ENCODE results near the gene KDSR. TPM values are rescaled to one million over a fixed set of nuclear protein-coding genes. Genes with fewer than 3 reads are reported as not detected.
"Not testable (repeated sequence)": the region's sequence is repeated elsewhere in the genome, so short reads cannot be mapped to it uniquely, and the experiment has no call there.

The KDSR gene
- total RNA-seq, 2 experiments from 2014 or later = 75.2 to 81.5 TPM

DNA sequence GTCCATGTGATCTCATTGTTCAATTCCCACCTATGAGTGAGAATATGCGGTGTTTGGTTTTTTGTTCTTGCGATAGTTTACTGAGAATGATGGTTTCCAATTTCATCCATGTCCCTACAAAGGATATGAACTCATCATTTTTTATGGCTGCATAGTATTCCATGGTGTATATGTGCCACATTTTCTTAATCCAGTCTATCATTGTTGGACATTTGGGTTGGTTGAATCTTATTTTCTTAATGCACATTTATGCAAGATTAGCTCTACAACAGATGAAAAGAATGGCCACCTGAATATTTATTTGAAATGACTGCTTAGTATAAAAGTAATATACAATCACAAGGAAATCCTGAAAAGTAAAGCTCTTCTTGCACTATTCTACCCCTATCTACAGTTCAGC lies 3.6 kb downstream of the KDSR start:
- H3K27ac Mint-ChIP-seq = not testable (repeated sequence)
- intact Hi-C loops (cut with micrococcal nuclease) = loop anchor here (10.0 kb wide), 1 partner anchor 211 kb away; no protein-coding TSS in a partner anchor
- CTCF ChIA-PET = interaction anchor here (0.6 to 2.3 kb wide), 4 partner anchors 39 to 76 kb away, joined by 3 to 6 read pairs (median 4); no protein-coding TSS in a partner anchor

DNA sequence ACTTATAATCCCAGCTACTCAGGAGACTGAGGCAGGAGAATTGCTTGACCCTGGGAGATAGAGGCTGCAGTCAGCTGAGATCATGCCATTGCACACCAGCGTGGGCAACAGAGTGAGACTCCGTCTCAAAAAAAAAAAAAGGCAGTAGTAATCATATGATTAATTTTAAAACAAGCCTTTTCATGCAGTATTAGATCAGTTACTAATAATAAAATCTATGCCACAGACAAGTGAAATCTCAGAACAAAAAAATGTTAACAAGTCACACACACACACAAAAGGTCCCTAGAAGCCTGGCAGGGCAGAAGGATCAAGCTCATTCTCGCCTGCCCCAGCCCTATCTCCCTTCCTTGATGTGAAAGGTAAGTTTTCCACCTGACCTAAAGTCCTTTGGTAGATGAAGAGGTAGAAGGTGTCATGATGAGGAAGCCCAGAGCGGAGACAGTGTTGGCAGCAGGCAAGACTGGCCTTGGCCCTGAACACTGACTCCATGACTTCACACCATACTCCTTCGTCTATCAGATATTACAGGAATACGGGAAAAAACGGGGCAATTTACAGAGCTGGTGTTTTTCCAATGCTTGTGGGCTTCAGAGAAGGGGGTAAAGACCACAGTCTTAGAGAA lies 10.6 kb downstream of the KDSR start:
- DNase-seq = no peak
- no peaks in the 10 kb centered on the region for H3K27me3 Mint-ChIP-seq (ENCODE audit: low read depth)
- H3K36me3 Mint-ChIP-seq (ENCODE audit: low read depth) = peaks cover 38% of the 10 kb centered on the region
- intact Hi-C loops (cut with micrococcal nuclease) = no loop called here
- H3K4me3 Mint-ChIP-seq = no peak overlapping the region
- CTCF ChIA-PET = interaction anchor here (0.5 to 1.7 kb wide), 4 partner anchors 16 to 741 kb away, joined by 4 to 6 read pairs (median 4); no protein-coding TSS in a partner anchor
- H3K4me1 Mint-ChIP-seq (ENCODE audit: low read depth) = no peaks in the 10 kb centered on the region
- H3K27ac Mint-ChIP-seq = no peak overlapping the region
- H3K9me3 Mint-ChIP-seq = no peaks in the 10 kb centered on the region

More for the DNA sequence above, 3.6 kb downstream of the KDSR start:
- DNase-seq; H3K4me3 Mint-ChIP-seq; H3K27me3 Mint-ChIP-seq (ENCODE audit: low read depth); H3K9me3 Mint-ChIP-seq: not testable (repeated sequence)
- H3K36me3 Mint-ChIP-seq (ENCODE audit: low read depth) = peaks cover 31% of the 10 kb centered on the region
- H3K4me1 Mint-ChIP-seq (ENCODE audit: low read depth) = peaks cover 19% of the 10 kb centered on the region

DNA sequence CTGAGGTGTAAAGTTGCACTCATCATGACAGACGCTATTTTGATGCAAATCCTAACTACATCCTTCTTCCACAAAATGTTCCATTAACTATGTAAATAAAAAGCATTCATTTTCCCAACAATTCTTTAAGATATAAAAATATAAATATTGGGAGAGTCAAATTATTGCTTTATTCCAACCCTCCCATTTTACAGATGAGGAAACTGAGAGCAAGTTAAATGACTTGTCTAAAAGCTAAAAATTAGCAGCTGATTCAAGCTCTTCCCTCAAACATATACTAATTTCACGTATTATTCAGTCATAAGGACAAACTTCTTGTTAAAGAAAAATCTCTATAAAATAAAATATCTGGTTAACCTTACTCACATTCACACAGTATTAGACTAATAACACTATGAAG lies 16.8 kb downstream of the KDSR start:
- Mint-ChIP-seq H3K4me3 (no peak overlapping the region), H3K27me3 (ENCODE audit: low read depth) (no peaks in the 10 kb centered on the region), H3K4me1 (ENCODE audit: low read depth) (no peaks in the 10 kb centered on the region), H3K36me3 (ENCODE audit: low read depth) (peaks cover 48% of the 10 kb centered on the region), H3K9me3 (no peaks in the 10 kb centered on the region), H3K27ac (no peak overlapping the region)
- intact Hi-C loops (cut with micrococcal nuclease) = no loop called here
- no peak for DNase-seq
- CTCF ChIA-PET = interaction anchor here (0.8 to 1.2 kb wide), 2 partner anchors 11 to 88 kb away, joined by 5 read pairs; no protein-coding TSS in a partner anchor

DNA sequence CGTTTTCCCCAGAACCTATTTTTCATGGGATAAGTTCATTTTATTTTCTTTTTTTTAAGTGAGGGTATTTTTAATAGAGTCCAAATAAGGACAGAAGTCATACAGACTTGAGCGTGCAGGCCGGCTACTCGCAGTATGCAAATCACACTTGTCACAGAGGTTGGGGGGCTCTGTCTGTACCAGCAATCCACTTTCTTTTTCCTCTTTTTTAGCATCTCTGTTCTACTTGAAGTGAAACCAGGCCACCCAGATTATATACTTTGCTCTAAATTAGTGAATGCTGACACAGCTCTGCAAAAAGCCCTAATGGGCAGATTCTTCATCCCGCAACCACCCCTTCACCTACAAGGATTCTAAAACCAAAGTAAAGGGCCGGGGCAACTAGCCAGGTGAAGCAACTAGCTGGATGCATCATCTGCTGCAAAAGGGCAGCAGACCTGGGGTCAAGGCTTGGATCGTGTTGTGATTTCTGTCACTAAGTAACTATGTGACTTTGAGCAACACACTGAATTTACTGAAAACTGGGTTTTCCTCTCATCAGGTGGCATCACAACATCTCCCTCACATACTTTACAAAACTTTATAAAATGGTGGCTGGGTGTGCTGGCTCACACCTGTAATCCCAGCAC lies 18.4 kb downstream of the KDSR start:
- intact Hi-C loops (cut with micrococcal nuclease) = no loop called here
- no peaks in the 10 kb centered on the region for H3K4me1 Mint-ChIP-seq (ENCODE audit: low read depth)
- no peak overlapping the region for H3K27ac Mint-ChIP-seq
- no peak overlapping the region for H3K4me3 Mint-ChIP-seq
- H3K9me3 Mint-ChIP-seq = no peaks in the 10 kb centered on the region
- CTCF ChIA-PET = interaction anchor here (1.0 to 1.1 kb wide), 2 partner anchors 9 to 91 kb away, joined by 3 read pairs; no protein-coding TSS in a partner anchor
- H3K36me3 Mint-ChIP-seq (ENCODE audit: low read depth) = peaks cover 52% of the 10 kb centered on the region
- no peak for DNase-seq
- H3K27me3 Mint-ChIP-seq (ENCODE audit: low read depth) = no peaks in the 10 kb centered on the region

DNA sequence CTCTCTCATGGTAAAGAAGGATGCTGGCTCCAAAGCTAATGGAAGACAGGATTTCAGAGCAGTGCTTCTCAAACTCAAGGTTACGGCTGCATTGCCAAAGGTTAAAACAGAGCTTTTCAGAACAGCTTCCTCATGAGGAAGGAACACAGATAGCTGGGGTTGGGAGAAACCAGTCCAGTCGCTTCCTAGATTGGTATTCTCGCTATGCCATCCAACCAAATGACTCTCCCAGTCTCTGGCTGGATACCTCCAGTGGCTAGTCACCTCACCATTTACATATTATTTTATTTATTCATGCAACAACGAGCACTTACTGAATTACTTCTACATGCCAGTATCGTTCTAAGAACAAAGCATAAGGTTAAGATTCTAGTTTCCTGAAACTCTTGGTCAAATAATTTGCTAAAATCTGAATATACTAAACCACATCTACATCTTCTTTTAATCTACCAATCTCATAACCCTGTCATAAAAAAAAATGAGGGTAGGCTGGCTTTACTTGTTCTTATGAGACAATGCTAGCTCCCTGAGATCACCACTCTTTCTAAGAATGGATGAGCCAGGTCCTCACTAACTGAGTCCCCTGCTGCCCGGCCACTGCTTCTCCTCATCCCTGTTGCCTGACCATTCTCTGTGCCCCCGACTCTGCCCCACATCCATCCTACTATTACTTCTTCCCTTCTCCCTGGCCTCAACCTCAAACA lies 20.4 kb downstream of the KDSR start:
- CTCF ChIA-PET = interaction anchor here (0.7 to 1.2 kb wide), 2 partner anchors 93 to 223 kb away, joined by 3 to 5 read pairs; no protein-coding TSS in a partner anchor
- Mint-ChIP-seq H3K27ac (no peak overlapping the region), H3K4me3 (no peak overlapping the region), H3K27me3 (ENCODE audit: low read depth) (no peaks in the 10 kb centered on the region), H3K36me3 (ENCODE audit: low read depth) (peaks cover 50% of the 10 kb centered on the region), H3K4me1 (ENCODE audit: low read depth) (no peaks in the 10 kb centered on the region), H3K9me3 (no peaks in the 10 kb centered on the region)
- no peak for DNase-seq
- intact Hi-C loops (cut with micrococcal nuclease) = no loop called here

DNA sequence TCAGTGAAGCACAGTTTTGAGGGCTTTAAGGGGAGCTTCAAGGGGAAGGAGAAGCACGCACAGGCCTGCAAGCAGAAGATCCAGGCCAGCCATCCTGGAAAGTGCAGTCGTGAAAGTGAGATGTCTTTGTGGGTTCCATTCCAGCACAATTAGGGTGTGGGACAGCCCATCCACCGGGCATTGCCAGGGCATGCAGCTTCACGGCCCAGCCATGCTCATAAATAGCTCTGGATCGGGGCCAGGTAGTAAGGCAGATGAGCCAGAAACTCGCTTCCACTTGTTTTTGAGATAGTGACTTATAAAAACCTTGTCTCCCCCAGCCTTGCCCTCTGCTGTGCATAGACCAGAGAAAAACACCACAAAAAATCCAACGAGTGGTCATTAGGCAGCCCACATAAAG lies 21.0 kb downstream of the KDSR start:
- no peaks in the 10 kb centered on the region for H3K4me1 Mint-ChIP-seq (ENCODE audit: low read depth)
- no peak for DNase-seq
- H3K36me3 Mint-ChIP-seq (ENCODE audit: low read depth) = peaks cover 56% of the 10 kb centered on the region
- H3K27ac Mint-ChIP-seq = no peak overlapping the region
- H3K27me3 Mint-ChIP-seq (ENCODE audit: low read depth) = no peaks in the 10 kb centered on the region
- CTCF ChIA-PET = interaction anchor here (1.2 kb wide), 1 partner anchor 93 kb away, joined by 5 read pairs; no protein-coding TSS in a partner anchor
- intact Hi-C loops (cut with micrococcal nuclease) = no loop called here
- no peaks in the 10 kb centered on the region for H3K9me3 Mint-ChIP-seq
- H3K4me3 Mint-ChIP-seq = no peak overlapping the region

DNA sequence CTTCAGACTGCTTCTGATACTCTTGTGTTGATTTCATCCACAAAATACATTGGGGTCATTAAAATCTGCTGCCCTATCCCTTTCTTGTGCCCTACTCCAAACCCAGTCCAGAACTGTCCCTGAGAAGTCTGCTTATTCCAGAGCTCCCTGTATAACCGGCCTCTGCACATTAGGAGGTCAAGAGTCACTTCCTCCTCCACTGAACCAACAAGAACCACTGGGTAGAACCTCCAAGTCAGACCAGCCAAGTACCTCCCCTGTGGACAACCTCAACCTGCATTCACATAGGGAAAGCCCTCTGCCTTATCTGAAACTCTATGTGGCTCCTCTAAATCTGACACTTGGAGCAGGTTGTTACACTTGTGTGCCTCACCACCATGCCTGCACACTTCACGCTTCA lies 22.1 kb downstream of the KDSR start:
- Mint-ChIP-seq H3K4me3 (no peak overlapping the region), H3K9me3 (no peaks in the 10 kb centered on the region), H3K27ac (no peak overlapping the region), H3K4me1 (ENCODE audit: low read depth) (peaks cover 6% of the 10 kb centered on the region), H3K36me3 (ENCODE audit: low read depth) (peaks cover 57% of the 10 kb centered on the region), H3K27me3 (ENCODE audit: low read depth) (no peaks in the 10 kb centered on the region)
- no peak for DNase-seq
- intact Hi-C loops (cut with micrococcal nuclease) = loop anchor here (5.0 kb wide), 1 partner anchor 77 kb away; the partner anchor contains the start of gene VPS4B
- CTCF ChIA-PET = interaction anchor here (6.3 kb wide), 1 partner anchor 95 kb away, joined by 91 read pairs; no protein-coding TSS in a partner anchor

DNA sequence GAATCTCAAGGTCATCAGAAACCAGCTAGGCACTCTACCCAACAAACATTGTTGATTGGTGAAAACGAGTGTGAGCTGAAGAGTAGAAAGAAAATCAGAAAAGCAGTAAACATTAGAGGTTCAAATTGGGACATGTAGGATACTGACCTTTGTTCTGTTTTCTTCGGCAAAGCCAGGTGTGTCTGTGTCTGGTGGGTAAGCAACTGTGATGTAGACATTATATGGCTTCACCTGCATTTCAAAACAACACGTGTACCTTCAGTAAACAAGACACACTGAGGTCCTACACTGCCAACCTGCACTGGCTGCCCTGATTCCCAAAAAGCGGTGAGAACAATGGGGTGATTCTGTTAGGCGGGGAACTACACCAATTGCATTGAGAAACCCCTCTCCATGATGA lies 22.7 kb downstream of the KDSR start:
- CTCF ChIA-PET = interaction anchor here (6.3 kb wide), 1 partner anchor 96 kb away, joined by 91 read pairs; no protein-coding TSS in a partner anchor
- Mint-ChIP-seq H3K27ac (no peak overlapping the region), H3K4me1 (ENCODE audit: low read depth) (peaks cover 7% of the 10 kb centered on the region), H3K27me3 (ENCODE audit: low read depth) (no peaks in the 10 kb centered on the region), H3K4me3 (no peak overlapping the region), H3K9me3 (no peaks in the 10 kb centered on the region), H3K36me3 (ENCODE audit: low read depth) (peaks cover 56% of the 10 kb centered on the region)
- intact Hi-C loops (cut with micrococcal nuclease) = loop anchor here (5.0 kb wide), 1 partner anchor 78 kb away; the partner anchor contains the start of gene VPS4B
- DNase-seq = no peak

DNA sequence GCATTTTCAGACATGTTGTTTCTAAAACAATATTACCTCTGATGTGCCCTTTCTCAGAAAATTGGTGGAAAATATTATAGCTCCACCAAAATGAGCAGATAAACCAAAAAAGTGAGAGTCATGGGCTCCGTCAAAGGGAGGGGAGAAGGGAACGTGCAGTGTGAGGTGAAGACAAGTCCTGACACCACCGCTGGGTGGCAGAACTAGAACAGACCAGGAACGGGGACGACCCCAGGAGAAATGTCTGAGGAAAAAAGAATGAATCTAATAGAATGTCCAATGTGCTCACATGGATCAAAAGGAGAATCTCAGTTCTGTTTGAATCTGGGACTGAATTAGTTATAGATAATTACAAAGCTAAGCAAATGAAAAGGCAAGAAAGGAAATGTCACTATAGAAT lies 24.8 kb downstream of the KDSR start:
- H3K27me3 Mint-ChIP-seq (ENCODE audit: low read depth) = no peaks in the 10 kb centered on the region
- H3K4me1 Mint-ChIP-seq (ENCODE audit: low read depth) = peaks cover 7% of the 10 kb centered on the region
- CTCF ChIA-PET = interaction anchor here (1.0 to 6.3 kb wide), 3 partner anchors 98 to 325 kb away, joined by 3 to 91 read pairs (median 32); no protein-coding TSS in a partner anchor
- DNase-seq = peak; percentile 61
- no peak overlapping the region for H3K4me3 Mint-ChIP-seq
- no peaks in the 10 kb centered on the region for H3K9me3 Mint-ChIP-seq
- H3K36me3 Mint-ChIP-seq (ENCODE audit: low read depth) = peaks cover 54% of the 10 kb centered on the region
- intact Hi-C loops (cut with micrococcal nuclease) = loop anchor here (1.0 to 5.0 kb wide), 2 partner anchors 80 to 97 kb away; partner anchors contain the start of gene VPS4B
- no peak overlapping the region for H3K27ac Mint-ChIP-seq

DNA sequence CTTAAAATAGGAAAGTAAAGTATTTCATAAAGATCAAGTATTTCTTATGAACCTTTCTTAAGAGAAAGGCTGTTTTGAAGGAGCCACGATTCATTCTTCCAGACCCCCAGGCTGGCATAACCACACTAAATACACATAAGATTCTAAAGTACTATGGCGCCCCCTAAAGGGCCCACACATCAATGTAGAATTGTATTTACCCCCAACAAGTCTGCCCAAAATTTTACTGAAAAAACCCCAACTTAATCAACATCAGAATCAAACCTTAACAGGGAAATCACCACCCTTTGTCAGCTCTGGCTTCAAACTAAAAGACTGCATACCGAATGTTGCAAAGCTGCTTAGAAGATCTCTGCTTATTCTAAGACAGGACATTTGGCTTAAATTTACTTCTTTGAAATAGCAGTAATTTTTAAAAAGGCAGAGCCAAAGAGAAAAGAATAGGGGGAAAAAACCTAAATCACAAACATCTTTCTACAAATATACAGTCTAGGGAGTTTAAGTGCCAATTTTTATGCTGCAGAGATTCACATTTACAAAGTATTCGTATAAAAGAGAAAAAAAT lies 27.0 kb downstream of the KDSR start:
- peak; percentile 65 for DNase-seq
- Mint-ChIP-seq H3K36me3 (ENCODE audit: low read depth) (peaks cover 54% of the 10 kb centered on the region), H3K27ac (no peak overlapping the region), H3K4me1 (ENCODE audit: low read depth) (peaks cover 12% of the 10 kb centered on the region), H3K27me3 (ENCODE audit: low read depth) (no peaks in the 10 kb centered on the region), H3K9me3 (no peaks in the 10 kb centered on the region), H3K4me3 (no peak overlapping the region)
- intact Hi-C loops (cut with micrococcal nuclease) = loop anchor here (1.0 to 5.0 kb wide), 4 partner anchors 17 to 324 kb away; partner anchors contain the start of gene VPS4B
- CTCF ChIA-PET = interaction anchor here (0.9 to 6.3 kb wide), 17 partner anchors 9 to 327 kb away, joined by 3 to 91 read pairs (median 5); no protein-coding TSS in a partner anchor

DNA sequence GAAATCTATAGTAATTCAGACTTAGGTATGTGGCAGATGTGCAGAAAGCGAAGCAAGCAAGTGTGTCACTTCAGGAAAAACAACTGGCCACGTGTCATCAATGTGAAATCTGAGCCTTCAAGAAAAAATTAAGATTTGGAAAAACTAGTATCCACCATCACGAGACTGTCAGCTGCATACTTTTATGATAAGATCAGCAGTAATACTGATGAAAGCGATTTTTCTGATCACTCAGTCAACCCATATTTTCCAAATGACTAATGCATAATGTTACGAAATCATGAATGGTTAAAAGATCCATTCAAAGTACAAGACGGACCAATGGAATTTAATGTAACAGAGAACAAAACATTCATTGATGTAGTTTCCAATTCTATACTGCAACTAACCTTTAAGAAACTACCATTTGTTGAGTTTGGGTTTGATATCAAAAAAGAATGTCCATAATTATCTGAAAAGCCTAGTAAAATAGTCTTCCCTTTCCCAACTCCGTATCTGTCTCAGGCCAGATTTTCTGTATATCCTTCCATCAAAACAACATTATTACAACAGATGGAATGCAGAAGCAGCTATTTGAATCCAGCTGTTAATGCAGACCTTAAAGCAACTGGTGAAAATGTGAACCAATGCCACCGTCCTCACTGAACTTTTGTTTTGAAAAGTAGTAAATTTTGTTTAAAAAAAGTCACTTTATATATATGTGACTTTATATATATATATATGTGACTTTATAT lies 30.5 kb downstream of the KDSR start:
- Mint-ChIP-seq H3K27me3 (ENCODE audit: low read depth) (no peaks in the 10 kb centered on the region), H3K4me1 (ENCODE audit: low read depth) (peaks cover 12% of the 10 kb centered on the region), H3K36me3 (ENCODE audit: low read depth) (peaks cover 49% of the 10 kb centered on the region), H3K27ac (no peak overlapping the region), H3K9me3 (no peaks in the 10 kb centered on the region), H3K4me3 (no peak overlapping the region)
- no peak for DNase-seq
- intact Hi-C loops (cut with micrococcal nuclease) = no loop called here
- CTCF ChIA-PET = interaction anchor here (0.6 to 1.5 kb wide), 4 partner anchors 13 to 312 kb away, joined by 3 to 8 read pairs (median 6); no protein-coding TSS in a partner anchor
